VCaP (cell line): ENCODE measurements around the gene MINDY4.

ENCODE experiments used
- H3K27ac ChIP-seq: fragments of 450-650 bp; 2 replicates; pipeline ENCODE4 v1.5.1; 2017
- CTCF ChIP-seq: fragments of 450-650 bp; conservative IDR thresholded peaks from 2 replicates; pipeline ENCODE4 v1.5.1; 2017; ENCODE audit warnings: mild to moderate bottlenecking, moderate library complexity

The MINDY4 gene

GRCh38 chr7:30864101-30864500, 92.9 kb downstream of the MINDY4 start:
- no peak overlapping the region for H3K27ac ChIP-seq
- TF ChIP-seq CTCF = no peak

GRCh38 chr7:30865076-30865475, 93.9 kb downstream of the MINDY4 start:
- TF ChIP-seq CTCF = no peak
- no peak overlapping the region for H3K27ac ChIP-seq

- H3K27ac ChIP-seq = no peak overlapping the region
- TF ChIP-seq CTCF = no peak
Measured at GRCh38 chr7:30865821-30866220, 94.6 kb downstream of the MINDY4 start.

- TF ChIP-seq CTCF = no peak
Measured at GRCh38 chr7:30866939-30867338, 95.7 kb downstream of the MINDY4 start.

GRCh38 chr7:30867483-30867882, 96.3 kb downstream of the MINDY4 start:
- TF ChIP-seq CTCF = no peak
- no peak overlapping the region for H3K27ac ChIP-seq

More at GRCh38 chr7:30866939-30867338, 95.7 kb downstream of the MINDY4 start:
- H3K27ac ChIP-seq = no peak overlapping the region

GRCh38 chr7:30869794-30870611, 98.8 kb downstream of the MINDY4 start:
- no peak overlapping the region for H3K27ac ChIP-seq
- no peak for TF ChIP-seq CTCF

GRCh38 chr7:30870821-30871518, 99.8 kb downstream of the MINDY4 start:
- TF ChIP-seq CTCF = no peak
- no peak overlapping the region for H3K27ac ChIP-seq
